ENCODE measurements around the gene ANP32A.

DNA sequence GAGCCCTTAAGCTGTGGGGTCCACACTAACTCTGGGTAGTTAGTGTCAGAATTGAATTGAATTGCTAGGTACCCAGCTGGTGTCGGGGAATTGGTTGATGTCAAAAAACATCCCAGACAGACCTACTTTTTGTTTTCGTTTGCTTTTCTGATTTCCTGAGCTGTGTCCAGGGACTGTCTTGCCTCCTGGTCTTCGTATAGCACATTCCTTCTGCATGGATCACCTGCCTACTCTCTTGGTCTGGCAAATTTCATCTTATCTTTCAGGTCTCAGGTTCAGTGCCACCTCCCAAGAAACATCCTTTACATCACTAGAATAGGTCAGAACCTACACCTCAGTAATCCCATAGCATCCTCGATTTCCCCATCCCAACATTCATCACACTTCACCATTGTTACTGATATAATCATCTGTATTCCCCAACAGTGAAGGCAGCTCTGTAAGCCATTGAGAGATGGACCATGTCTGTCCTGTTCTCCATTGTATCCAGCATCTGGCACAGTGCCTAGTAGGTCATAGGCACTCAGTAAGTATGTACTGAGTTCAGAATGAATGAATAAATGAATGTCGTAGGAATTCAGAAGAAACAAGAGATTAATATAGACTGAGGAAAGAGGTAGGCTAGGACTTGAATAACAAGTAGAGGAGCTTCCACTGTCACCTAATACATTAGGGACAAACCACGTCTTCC lies 81.2 kb downstream of the ANP32A start:
- no peak for TF ChIP-seq POLR2A (IDR thresholded peaks at IDR 0.05)
- TF ChIP-seq CTCF (IDR thresholded peaks at IDR 0.05): no peak
